ENCODE results near the gene TCEAL4. TPM values are rescaled to one million over a fixed set of nuclear protein-coding genes. Genes with fewer than 3 reads are reported as not detected.

TCEAL4 gene
- total and polyA plus RNA-seq, 12 donors, result 57.7 to 164 (median 69.1) TPM

GRCh38 chrX:103565752-103566151 is 19.6 kb upstream of the TCEAL4 start:
- ATAC-seq (no peak), DNase-seq (no peak)
- H3K9me3 ChIP-seq, result no peaks in the 10 kb centered on the region
- H3K27me3 ChIP-seq, result peaks cover 0 to 56% (median 0%) of the 10 kb centered on the region in 7 donors
- WGBS, 2 donors, result 39 to 50% methylated on average over 1 of the region's 1 CpG
- no peaks in the 10 kb centered on the region for H3K4me1 ChIP-seq
- H3K36me3 ChIP-seq, result no peaks in the 10 kb centered on the region
- no peak overlapping the region for H3K27ac ChIP-seq
- no peak for TF ChIP-seq CTCF (IDR thresholded peaks at IDR 0.05)
- no peak overlapping the region for H3K4me3 ChIP-seq
- intact Hi-C loops (cut with DNase I), result no loop called here

- no peaks in the 10 kb centered on the region for H3K36me3 ChIP-seq
- 91% methylated on average over 6 of the region's 6 CpGs for WGBS, 2 donors
- no peaks in the 10 kb centered on the region for H3K4me1 ChIP-seq
- intact Hi-C loops (cut with DNase I), result no loop called here
- ATAC-seq, result no peak
- peaks cover 0 to 36% (median 0%) of the 10 kb centered on the region in 7 donors for H3K27me3 ChIP-seq
- H3K9me3 ChIP-seq, result no peaks in the 10 kb centered on the region
- H3K27ac ChIP-seq, result no peak overlapping the region
- H3K4me3 ChIP-seq, result no peak overlapping the region
- TF ChIP-seq CTCF (IDR thresholded peaks at IDR 0.05), result no peak
- DNase-seq, result no peak
Measured at GRCh38 chrX:103571121-103571520, 14.2 kb upstream of the TCEAL4 start.

- Histone ChIP-seq H3K9me3 (no peaks in the 10 kb centered on the region), H3K36me3 (no peaks in the 10 kb centered on the region), H3K4me1 (no peaks in the 10 kb centered on the region), H3K27me3 (peaks cover 0 to 34% (median 0%) of the 10 kb centered on the region in 7 donors), H3K27ac (no peak overlapping the region), H3K4me3 (no peak overlapping the region)
- no peak for TF ChIP-seq CTCF (IDR thresholded peaks at IDR 0.05)
- WGBS, 2 donors, result 87% methylated on average over 4 of the region's 4 CpGs
- ATAC-seq (no peak), DNase-seq (no peak)
- intact Hi-C loops (cut with DNase I), result no loop called here
Measured at GRCh38 chrX:103571726-103572125, 13.6 kb upstream of the TCEAL4 start.

- 84 to 94% methylated on average over 1 of the region's 1 CpG for WGBS, 2 donors
- no peak for ATAC-seq
- no peak overlapping the region for H3K4me3 ChIP-seq
- no peaks in the 10 kb centered on the region for H3K36me3 ChIP-seq
- no peak for DNase-seq
- TF ChIP-seq CTCF (IDR thresholded peaks at IDR 0.05), result no peak
- H3K27me3 ChIP-seq, result peaks cover 0 to 36% (median 0%) of the 10 kb centered on the region in 7 donors
- no peak overlapping the region for H3K27ac ChIP-seq
- no peaks in the 10 kb centered on the region for H3K9me3 ChIP-seq
- intact Hi-C loops (cut with DNase I), result no loop called here
- H3K4me1 ChIP-seq, result no peaks in the 10 kb centered on the region
Measured at GRCh38 chrX:103573202-103573601, 12.1 kb upstream of the TCEAL4 start.

All from heart right ventricle (tissue), 16 donors.